HepG2 (cell line): Measurements from ENCODE around the gene KRTAP5-1. TPM values are rescaled to one million over a fixed set of nuclear protein-coding genes. Genes with fewer than 3 reads are reported as not detected.
A peak's percentile ranks its signal among the peaks of the same experiment; 100 is the strongest.

Experiments
- AGO1 ChIP-seq: fragments of 200-400 bp; formaldehyde crosslinking; IDR thresholded peaks from 2 replicates; pipeline ENCODE4 v1.6.1; 2017; ENCODE audit warnings: mild to moderate bottlenecking, low read depth, low read length, moderate library complexity; ENCODE audit not compliant: poor library complexity, severe bottlenecking
- ATF5 ChIP-seq: sonication (generic); formaldehyde crosslinking; IDR thresholded peaks from 2 replicates; pipeline ENCODE4 v1.4.0; 2020; ENCODE audit warnings: mild to moderate bottlenecking, low read depth, missing genetic modification reagents
- ATF6 ChIP-seq: sonication (generic); formaldehyde crosslinking; conservative IDR thresholded peaks from 2 replicates; pipeline ENCODE4 v1.4.0; 2020; ENCODE audit warnings: missing genetic modification reagents
- BATF2 ChIP-seq: sonication (generic); formaldehyde crosslinking; IDR thresholded peaks from 2 replicates; pipeline ENCODE4 v1.8.0; 2022; ENCODE audit warnings: mild to moderate bottlenecking, missing genetic modification reagents, moderate library complexity
- HES4 ChIP-seq: sonication (generic); formaldehyde crosslinking; IDR thresholded peaks from 2 replicates; pipeline ENCODE4 v1.9.0; 2021; ENCODE audit warnings: mild to moderate bottlenecking, missing genetic modification reagents, borderline replicate concordance
- HNRNPL ChIP-seq: fragments of 200-400 bp; formaldehyde crosslinking; IDR thresholded peaks from 2 replicates; pipeline ENCODE4 v1.6.1; 2017; ENCODE audit warnings: mild to moderate bottlenecking, low read depth, low read length
- HOXA9 ChIP-seq: sonication (generic); formaldehyde crosslinking; IDR thresholded peaks from 2 replicates; pipeline ENCODE4 v1.8.1; 2022; ENCODE audit warnings: missing genetic modification reagents, mild to moderate bottlenecking, moderate library complexity, borderline replicate concordance
- MED8 ChIP-seq: sonication (generic); formaldehyde crosslinking; IDR thresholded peaks from 2 replicates; pipeline ENCODE4 v1.8.1; 2023; ENCODE audit warnings: mild to moderate bottlenecking, missing genetic modification reagents; ENCODE audit not compliant: insufficient replicate concordance
- MTF1 ChIP-seq: sonication (generic); formaldehyde crosslinking; IDR thresholded peaks from 2 replicates; pipeline ENCODE4 v1.5.0; 2020; ENCODE audit warnings: missing genetic modification reagents
- PRDM4 ChIP-seq: sonication (generic); formaldehyde crosslinking; IDR thresholded peaks from 2 replicates; pipeline ENCODE4 v1.9.0; 2021; ENCODE audit warnings: missing genetic modification reagents, borderline replicate concordance
- SPEN ChIP-seq: sonication (generic); formaldehyde crosslinking; IDR thresholded peaks from 2 replicates; pipeline ENCODE4 v1.5.1; 2020; ENCODE audit warnings: low read depth, mild to moderate bottlenecking, missing genetic modification reagents
- TBL1XR1 ChIP-seq: fragments of 150-350 bp; IDR thresholded peaks from 2 replicates; pipeline ENCODE4 v1.6.1; 2014; ENCODE audit warnings: borderline replicate concordance, low read length; ENCODE audit not compliant: partially characterized antibody
- TCF7L2 ChIP-seq: IDR thresholded peaks from 2 replicates; pipeline ENCODE4 v1.6.1; 2011; ENCODE audit warnings: mild to moderate bottlenecking, low read depth, low read length, moderate library complexity
- TRIM22 ChIP-seq: fragments of 450-650 bp; IDR thresholded peaks from 2 replicates; pipeline ENCODE4 v1.6.1; 2017
- ZBTB38 ChIP-seq: sonication (generic); formaldehyde crosslinking; IDR thresholded peaks from 2 replicates; pipeline ENCODE4 v1.5.1; 2020; ENCODE audit warnings: mild to moderate bottlenecking, missing genetic modification reagents
- ZFP82 ChIP-seq: sonication (generic); formaldehyde crosslinking; IDR thresholded peaks from 2 replicates; pipeline ENCODE4 v1.5.1; 2020; ENCODE audit warnings: mild to moderate bottlenecking, missing genetic modification reagents, borderline replicate concordance
- ZNF292 ChIP-seq: sonication (generic); formaldehyde crosslinking; IDR thresholded peaks from 2 replicates; pipeline ENCODE4 v1.8.1; 2022; ENCODE audit warnings: mild to moderate bottlenecking, low read depth, missing genetic modification reagents, borderline replicate concordance
- ZNF333 ChIP-seq: sonication (generic); formaldehyde crosslinking; IDR thresholded peaks from 2 replicates; pipeline ENCODE4 v1.4.0; 2020; ENCODE audit warnings: mild to moderate bottlenecking, missing genetic modification reagents, borderline replicate concordance
- ZNF556 ChIP-seq: sonication (generic); formaldehyde crosslinking; IDR thresholded peaks from 2 replicates; pipeline ENCODE4 v1.4.0; 2020; ENCODE audit warnings: mild to moderate bottlenecking, missing genetic modification reagents, borderline replicate concordance
- ZNF558 ChIP-seq: sonication (generic); formaldehyde crosslinking; IDR thresholded peaks from 2 replicates; pipeline ENCODE4 v1.9.0; 2022; ENCODE audit warnings: mild to moderate bottlenecking, missing genetic modification reagents, borderline replicate concordance
- ZNF773 ChIP-seq: sonication (generic); formaldehyde crosslinking; IDR thresholded peaks from 2 replicates; pipeline ENCODE4 v1.4.0; 2020; ENCODE audit warnings: missing genetic modification reagents, borderline replicate concordance
- ZNF891 ChIP-seq: sonication (generic); formaldehyde crosslinking; IDR thresholded peaks from 2 replicates; pipeline ENCODE4 v1.5.0; 2020; ENCODE audit warnings: mild to moderate bottlenecking, missing genetic modification reagents
- polyA plus RNA-seq, 8 experiments: library from polyadenylated mRNA; depleted of rRNA in 3 of 8; stranded (reverse) in 7 of 8; unstranded in 1 of 8; fragments of >200 nt; fragmentation: Illumina TruSeq in 4 of 8; extraction: Trizol in 4 of 8; gene quantifications; 2 replicates each; pipeline versions ENCODE4 v1.2.1 to v1.2.3, GENCODE V29; 2011 to 2016; ENCODE audit warnings: low read depth in 4 of 8, missing spikeins in 1 of 8, mixed read lengths in 1 of 8; ENCODE audit not compliant: insufficient read depth in 1 of 8
- total RNA-seq, 5 experiments: library from RNA; depleted of rRNA; stranded (reverse); fragments of >200 nt; fragmentation: Illumina TruSeq; extraction: Trizol; gene quantifications; 2 replicates each; pipeline ENCODE4 v1.2.3, GENCODE V29; 2016; ENCODE audit warnings: low read depth in 1 of 5

KRTAP5-1 gene
- total and polyA plus RNA-seq, 2 of the 13 experiments (the other 11 are each of a cell fraction or from before 2014, with no cell fraction given) = not detected

- TF ChIP-seq TBL1XR1 (no peak), HNRNPL (peak; percentile 49; the same call in 1 of the 2 replicates), HOXA9 (CRISPR knock-in tag) (no peak), TRIM22 (no peak), ZBTB38 (CRISPR knock-in tag) (peak; percentile 64; the same call in 1 of the 2 replicates), ATF5 (CRISPR knock-in tag) (0 out of 2 replicates have a peak, but pooled peaks have one; percentile 53), PRDM4 (no peak), ZFP82 (CRISPR knock-in tag) (no peak; the same call in 1 of the 2 replicates), ZNF333 (CRISPR knock-in tag) (0 out of 2 replicates have a peak, but pooled peaks have one; percentile 19), ZNF556 (CRISPR knock-in tag) (0 out of 2 replicates have a peak, but pooled peaks have one; percentile 63), BATF2 (CRISPR knock-in tag) (no peak), ZNF773 (CRISPR knock-in tag) (no peak), AGO1 (peak; percentile 41), ZNF558 (CRISPR knock-in tag) (no peak), MED8 (CRISPR knock-in tag) (no peak), MTF1 (no peak), ATF6 (CRISPR knock-in tag) (no peak), SPEN (CRISPR knock-in tag) (peak; percentile 63; the same call in 1 of the 2 replicates), TCF7L2 (no peak), HES4 (CRISPR knock-in tag) (peak; percentile 57; the same call in 1 of the 2 replicates), ZNF292 (CRISPR knock-in tag) (no peak), ZNF891 (CRISPR knock-in tag) (peak; percentile 30; the same call in 1 of the 2 replicates)
Observed at GRCh38 chr11:1570001-1570453, 15.1 kb downstream of the KRTAP5-1 start (continued).
